Measurements from ENCODE around the gene ZNF212. TPM values are rescaled to one million over a fixed set of nuclear protein-coding genes. Genes with fewer than 3 reads are reported as not detected.

Gene ZNF212
- total RNA-seq, 1 donor from 2014 or later = 4.9 TPM

Other genes starting within 250 kb of the ZNF212 start
- gene PDIA4, start 211.1 kb upstream of the ZNF212 start, total RNA-seq = 456 and 570 TPM in 2 replicates
- 6.6 and 9.2 TPM in 2 replicates for gene ZNF786, start 148.9 kb upstream of the ZNF212 start, total RNA-seq
- gene ZNF425, start 113.3 kb upstream of the ZNF212 start, total RNA-seq = 0.73 and 1.7 TPM in 2 replicates
- 4.9 and 5.9 TPM in 2 replicates for gene ZNF398, start 92.2 kb upstream of the ZNF212 start, total RNA-seq
- gene ZNF282, start 44.1 kb upstream of the ZNF212 start, total RNA-seq = 27.4 and 30.5 TPM in 2 replicates
- 3.5 and 5.6 TPM in 2 replicates for gene ZNF783, start 22.5 kb downstream of the ZNF212 start, total RNA-seq
- gene ZNF777, start 221.4 kb downstream of the ZNF212 start, total RNA-seq = 3.6 and 4.0 TPM in 2 replicates

Data from pulmonary artery endothelial cell (primary cell).